Measurements from ENCODE around the gene SCLT1.

DNA sequence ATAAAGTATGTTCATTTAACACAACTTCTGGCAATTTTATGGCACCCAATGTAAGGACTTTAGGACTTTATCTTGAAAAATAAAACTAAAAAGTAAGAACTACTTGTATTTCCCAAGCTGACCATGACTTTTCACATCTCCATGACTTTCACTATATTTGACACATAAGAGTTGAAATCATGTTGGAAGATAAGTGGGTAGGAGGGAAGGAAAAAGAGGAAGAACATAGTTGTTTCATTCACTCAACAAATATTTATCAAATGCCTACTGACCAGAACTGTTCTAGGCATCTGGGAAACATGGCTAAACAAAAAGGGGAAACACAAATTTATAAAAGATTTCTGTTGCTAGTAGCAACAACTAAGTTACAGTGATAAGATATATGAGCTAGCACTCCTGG, 16.0 kb downstream of the SCLT1 start:
- TF ChIP-seq, protein P1, sequence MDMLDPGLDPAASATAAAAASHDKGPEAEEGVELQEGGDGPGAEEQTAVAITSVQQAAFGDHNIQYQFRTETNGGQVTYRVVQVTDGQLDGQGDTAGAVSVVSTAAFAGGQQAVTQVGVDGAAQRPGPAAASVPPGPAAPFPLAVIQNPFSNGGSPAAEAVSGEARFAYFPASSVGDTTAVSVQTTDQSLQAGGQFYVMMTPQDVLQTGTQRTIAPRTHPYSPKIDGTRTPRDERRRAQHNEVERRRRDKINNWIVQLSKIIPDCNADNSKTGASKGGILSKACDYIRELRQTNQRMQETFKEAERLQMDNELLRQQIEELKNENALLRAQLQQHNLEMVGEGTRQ (IDR thresholded peaks at IDR 0.05; ENCODE audit: low read length) = no peak
- TF ChIP-seq, protein P2, sequence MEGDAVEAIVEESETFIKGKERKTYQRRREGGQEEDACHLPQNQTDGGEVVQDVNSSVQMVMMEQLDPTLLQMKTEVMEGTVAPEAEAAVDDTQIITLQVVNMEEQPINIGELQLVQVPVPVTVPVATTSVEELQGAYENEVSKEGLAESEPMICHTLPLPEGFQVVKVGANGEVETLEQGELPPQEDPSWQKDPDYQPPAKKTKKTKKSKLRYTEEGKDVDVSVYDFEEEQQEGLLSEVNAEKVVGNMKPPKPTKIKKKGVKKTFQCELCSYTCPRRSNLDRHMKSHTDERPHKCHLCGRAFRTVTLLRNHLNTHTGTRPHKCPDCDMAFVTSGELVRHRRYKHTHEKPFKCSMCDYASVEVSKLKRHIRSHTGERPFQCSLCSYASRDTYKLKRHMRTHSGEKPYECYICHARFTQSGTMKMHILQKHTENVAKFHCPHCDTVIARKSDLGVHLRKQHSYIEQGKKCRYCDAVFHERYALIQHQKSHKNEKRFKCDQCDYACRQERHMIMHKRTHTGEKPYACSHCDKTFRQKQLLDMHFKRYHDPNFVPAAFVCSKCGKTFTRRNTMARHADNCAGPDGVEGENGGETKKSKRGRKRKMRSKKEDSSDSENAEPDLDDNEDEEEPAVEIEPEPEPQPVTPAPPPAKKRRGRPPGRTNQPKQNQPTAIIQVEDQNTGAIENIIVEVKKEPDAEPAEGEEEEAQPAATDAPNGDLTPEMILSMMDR (IDR thresholded peaks at IDR 0.05; ENCODE audit: control extremely low read depth in 1 of 3, insufficient read depth in 1 of 3, low read depth in 1 of 3, low read length in 3 of 3) = no peak
- TF ChIP-seq BRCA1 (IDR thresholded peaks at IDR 0.05; ENCODE audit: low read depth, low read length) = no peak
- TF ChIP-seq SP1 (IDR thresholded peaks at IDR 0.05; ENCODE audit: low read depth, low read length) = no peak
- TF ChIP-seq TAF1 (IDR thresholded peaks at IDR 0.05; ENCODE audit: low read depth, low read length) = no peak

Data from H1 (cell line).